DMS 273 (cell line): ENCODE results near the gene ACOT7.

Experiments used
- DNase-seq: peaks from one replicate; lab custom pipeline; 2025; ENCODE audit not compliant: unreplicated experiment; lab: John Stamatoyannopoulos, UW

Gene ACOT7

DNA sequence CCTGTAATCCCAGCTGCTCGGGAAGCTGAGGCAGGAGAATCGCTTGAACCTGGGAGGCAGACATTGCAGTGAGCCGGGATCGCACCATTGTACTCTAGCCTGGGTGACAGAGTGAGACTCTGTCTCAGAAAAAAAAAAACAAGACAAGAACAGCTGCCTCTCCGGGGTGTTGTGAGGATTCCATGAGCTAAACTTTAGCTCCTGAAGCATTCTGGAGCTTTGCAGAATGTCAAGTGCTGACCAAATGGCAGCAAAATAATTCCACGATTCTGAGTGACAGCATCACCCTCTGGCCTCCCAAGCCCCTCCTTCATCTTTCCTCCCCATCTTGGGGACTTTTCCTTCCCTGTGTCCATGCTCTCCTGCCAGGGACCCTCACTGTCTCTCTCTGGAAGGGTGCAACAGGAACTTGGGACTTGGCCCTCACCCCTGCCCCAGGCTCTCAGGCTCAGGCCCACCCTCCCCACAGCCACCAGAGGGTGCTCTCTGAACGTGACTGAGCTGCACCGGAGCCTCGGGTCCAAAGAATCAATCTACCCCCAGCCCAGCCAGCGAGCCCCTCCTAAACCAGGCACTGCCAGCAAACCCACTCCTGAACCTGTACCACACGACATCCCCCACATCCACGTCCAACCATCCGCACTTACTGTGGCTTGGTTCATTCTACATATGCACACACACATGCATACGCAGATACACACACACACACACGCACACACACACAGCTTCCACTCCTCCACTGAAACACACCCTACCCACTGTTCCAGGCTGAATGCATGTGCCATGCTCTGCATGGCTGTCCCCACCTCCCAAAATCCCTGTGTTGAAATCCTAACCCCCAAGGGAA is 45.7 kb downstream of the ACOT7 start:
- peak; percentile 76 for DNase-seq

GRCh38 chr1:6345460-6345859 is 48.1 kb downstream of the ACOT7 start:
- DNase-seq = no peak

GRCh38 chr1:6345009-6345408 is 48.6 kb downstream of the ACOT7 start:
- no peak for DNase-seq

DNA sequence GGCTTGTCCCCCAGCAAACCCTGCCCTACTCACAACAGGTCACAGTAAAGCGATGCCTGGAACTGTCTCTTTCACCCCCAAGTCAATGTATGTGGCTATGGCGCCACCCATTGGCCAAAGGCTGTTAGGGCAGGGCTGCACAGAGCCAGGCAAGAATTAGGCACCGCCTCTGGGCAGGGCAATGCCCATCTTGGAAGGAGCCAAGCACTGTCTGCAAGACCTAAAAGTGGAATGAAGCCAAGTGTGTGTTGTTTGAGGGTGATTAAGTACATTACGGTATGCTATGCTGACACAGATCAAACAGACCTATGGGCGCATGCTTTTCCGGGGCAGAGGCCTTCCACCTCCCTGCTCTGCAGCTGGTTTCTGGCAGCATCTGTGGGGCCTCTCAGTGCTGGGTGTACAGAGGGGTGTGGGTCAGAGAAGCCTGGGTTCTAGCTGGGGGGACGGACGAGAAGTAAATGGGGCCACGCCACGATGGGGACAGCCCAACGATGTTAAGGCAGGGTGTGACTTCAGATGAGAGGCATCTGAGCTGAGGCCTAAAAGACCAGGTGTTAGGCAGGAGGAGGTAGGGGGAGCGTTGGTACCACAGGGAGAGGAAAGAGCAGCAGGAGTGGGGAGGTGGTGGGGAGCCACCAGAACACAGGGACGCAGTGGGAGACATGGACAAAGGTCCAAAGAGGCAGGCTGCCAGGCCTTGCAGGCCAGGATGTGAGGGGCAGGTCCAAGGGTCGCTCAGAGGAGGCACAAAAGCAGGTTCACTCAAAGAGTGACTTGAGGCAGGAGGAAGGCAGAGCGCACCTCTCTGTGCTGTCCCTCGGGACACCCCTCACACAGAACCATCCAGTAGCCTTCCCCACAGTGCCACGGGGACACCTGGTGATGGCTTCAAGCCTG is 49.8 kb downstream of the ACOT7 start:
- DNase-seq = peak; percentile 92

DNA sequence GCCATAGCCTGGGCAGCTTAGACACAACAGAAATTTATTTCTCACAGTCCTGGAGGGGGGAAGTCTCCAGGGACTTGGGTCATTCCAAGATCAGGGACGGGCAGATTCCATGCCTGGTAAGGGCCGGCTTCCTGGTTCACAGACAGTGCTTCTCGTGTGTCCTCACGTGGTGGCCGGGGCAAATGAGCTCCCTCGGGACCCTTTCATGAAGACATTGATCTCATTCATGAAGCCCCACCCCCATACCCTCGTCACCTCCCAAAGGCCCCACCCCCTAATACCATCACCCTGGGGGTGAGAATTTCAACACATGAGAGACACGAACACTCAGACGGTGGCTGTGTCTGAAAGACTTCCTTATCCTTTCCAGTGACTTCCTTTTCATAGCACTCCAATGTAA is 51.5 kb downstream of the ACOT7 start:
- DNase-seq = no peak

DNA sequence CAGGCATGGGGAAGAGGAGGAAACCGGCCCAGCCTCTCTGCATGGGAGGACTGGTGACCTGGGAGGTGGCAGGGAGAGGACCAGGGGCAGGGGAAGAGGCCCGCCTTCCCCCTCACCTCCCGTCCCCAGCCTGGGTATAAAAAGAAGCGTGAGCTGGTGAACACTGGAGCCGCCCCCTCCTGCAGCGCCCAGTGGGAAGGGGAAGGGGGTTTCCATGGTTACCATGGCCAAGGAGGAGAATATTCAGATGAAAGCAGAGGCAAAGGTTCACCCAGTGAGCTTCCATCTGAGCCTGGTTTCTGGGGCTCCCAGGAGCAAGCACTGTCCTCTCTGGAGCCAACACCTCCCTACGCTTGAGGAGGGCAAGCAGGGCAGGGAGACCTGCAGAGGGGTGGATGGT is 54.9 kb downstream of the ACOT7 start:
- no peak for DNase-seq

- no peak for DNase-seq
These were observed 56.6 kb downstream of the ACOT7 start for GRCh38 chr1:6336776-6337622.

- no peak for DNase-seq
These were observed 59.1 kb downstream of the ACOT7 start for GRCh38 chr1:6334261-6334993.

GRCh38 chr1:6332821-6333220 is 60.7 kb downstream of the ACOT7 start:
- DNase-seq = no peak

- no peak for DNase-seq
These were observed 61.9 kb downstream of the ACOT7 start for GRCh38 chr1:6331543-6332273.

GRCh38 chr1:6330410-6330911 is 63.1 kb downstream of the ACOT7 start:
- DNase-seq = no peak

DNA sequence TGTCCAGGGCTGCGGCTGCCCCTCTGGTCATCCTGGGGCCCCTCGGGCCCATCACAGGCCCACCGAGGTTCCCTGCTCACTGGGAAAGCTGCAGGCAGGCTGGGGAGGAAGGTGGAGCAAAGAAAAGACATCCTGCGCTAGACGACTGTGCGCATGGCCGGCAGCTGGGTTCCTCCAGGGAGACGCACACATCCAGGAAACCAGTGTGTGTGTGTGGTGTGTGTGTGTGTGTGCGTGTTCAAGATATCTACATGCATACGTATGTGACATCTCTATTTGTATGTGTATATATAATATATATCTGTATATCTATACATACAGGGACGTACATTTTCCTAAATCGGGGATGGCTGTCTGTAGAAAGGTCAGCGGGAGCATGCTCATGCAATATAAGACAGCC is 63.7 kb downstream of the ACOT7 start:
- no peak for DNase-seq

DNA sequence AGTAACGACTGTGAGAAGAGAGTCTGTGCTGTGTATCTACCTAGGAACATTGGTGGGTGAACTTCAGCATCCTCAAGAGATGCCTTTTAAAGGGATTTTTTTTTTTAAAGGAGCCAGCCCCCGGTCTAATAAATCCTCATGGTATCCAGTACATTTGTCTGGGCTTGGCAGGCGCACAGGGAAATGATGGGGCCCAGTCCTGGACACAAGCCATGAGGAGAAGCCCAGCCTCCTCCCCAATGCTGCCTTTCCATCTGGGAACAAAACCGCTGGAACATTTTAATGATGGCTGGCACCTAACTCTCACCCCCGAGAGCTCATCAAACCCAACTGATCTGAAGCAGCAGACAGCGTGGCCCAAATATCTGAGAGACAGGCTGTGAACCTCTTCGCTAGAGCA is 64.2 kb downstream of the ACOT7 start:
- peak; percentile 23 for DNase-seq

DNA sequence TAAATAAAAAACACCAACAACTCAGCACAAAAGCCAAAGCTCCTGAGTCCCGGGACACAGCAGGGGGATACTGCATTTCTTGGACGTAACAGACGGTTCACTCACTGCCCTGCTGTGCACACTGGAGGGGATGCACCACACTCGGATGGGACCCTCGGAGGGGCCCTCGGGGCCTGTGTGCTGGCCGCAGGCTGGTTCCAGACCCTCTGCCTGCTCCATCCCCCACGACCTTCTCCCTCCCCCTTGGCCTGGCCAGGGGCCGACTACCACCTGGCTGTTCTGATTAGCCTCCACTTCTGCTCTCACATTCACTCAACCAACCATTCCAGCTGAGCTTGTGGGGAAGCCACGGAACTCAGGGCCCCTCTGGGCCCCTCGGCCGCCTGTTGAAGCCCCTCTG is 64.9 kb downstream of the ACOT7 start:
- DNase-seq = no peak

DNA sequence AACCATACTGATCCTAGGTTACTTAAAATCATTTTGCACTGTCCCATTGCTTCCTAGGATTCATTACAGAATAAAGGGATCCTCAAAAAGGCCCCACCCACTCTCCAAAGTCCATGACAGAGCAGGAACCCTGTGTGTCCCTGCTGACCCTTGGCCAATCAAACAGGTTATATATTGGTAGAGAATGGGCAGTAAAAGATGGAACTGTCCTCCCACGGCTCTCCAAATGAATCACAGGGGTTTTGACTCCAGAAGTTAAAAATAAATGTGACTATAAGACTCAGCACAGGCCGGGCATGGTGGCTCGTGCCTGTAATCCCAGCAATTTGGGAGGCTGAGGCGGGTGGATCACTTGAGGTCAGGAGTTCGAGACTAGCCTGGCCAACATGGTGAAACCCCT is 65.5 kb downstream of the ACOT7 start:
- DNase-seq = no peak

DNA sequence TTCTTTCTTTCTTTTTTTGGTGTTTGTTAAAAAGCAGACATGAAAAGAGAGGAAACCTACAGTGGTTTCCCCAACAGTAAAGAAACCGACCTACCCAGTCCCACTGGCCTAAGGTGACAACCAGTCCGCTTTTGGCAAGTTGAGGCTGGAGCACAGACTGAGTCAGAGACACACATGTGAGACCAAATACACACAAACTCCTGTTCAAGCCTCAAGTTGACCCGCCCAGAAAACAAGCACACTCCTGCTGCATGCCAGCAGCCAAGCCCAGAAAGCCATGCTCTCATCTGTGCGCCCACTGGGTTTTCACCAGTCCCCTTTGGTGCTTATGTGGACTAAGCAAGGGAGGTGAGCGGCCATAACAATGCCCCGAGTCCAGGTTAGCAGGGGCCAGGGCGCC is 68.1 kb downstream of the ACOT7 start:
- no peak for DNase-seq

DNA sequence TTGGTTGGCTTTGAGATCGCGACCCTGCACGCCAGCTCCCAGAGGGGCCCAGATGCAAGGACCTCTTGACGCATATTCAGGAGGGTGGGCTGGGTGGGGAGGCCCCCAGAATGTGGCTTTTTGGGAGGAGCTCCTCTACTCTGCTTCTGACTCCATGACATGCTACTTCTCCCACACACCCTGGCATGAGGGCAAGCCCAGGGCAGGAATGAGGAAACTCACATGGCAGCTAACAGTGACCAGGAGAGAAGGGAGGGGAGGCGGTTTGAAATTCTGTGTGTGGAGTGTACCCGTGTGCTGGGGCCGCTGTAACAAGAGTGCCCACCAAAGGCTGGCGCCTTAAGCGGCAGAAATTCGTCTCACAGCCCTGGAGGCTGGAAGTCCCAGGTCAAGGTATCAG is 71.4 kb downstream of the ACOT7 start:
- DNase-seq = no peak

- DNase-seq = no peak
These were observed 72.4 kb downstream of the ACOT7 start for GRCh38 chr1:6321205-6321604.

GRCh38 chr1:6317098-6317760 is 76.3 kb downstream of the ACOT7 start:
- DNase-seq = no peak
